HTERT RPE-1 (cell line): ENCODE measurements around the gene MALT1.
"Not testable (repeated sequence)": the region's sequence is repeated elsewhere in the genome, so short reads cannot be mapped to it uniquely, and the experiment has no call there.

Experiments used
- in situ Hi-C: fragments of 300-500 bp; cut with MboI; formaldehyde crosslinking; loops from 4 replicates; pipeline ENCODE4 v1.14.3; 2020; ENCODE audit warnings: low sequenced_read_pairs

The MALT1 gene

DNA sequence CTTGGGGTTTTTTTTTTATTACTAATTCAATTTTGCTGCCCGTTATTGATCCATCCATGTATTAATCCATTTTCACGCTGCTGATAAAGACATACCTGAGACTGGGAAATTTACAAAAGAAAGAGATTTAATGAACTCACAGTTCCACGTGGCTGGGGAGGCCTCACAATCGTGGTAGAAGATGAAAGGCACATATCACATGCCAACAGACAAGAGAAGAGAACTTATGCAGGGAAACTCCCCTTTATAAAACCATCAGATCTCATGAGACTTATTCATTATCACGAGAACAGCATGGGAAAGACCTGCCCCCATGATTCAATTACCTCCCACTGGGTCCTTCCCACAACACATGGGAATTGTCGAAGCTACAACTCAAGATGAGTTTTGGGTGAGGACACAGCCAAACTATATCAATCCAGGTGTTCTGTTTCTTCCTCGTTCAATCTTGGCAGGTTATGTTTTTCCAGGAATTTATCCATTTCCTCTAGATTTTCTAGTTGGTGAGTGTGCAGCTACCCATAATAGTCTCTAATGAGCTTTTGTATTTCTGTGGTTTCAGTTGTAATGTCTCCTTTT lies 18.0 kb upstream of the MALT1 start:
- in situ Hi-C loops, result not testable (repeated sequence)

GRCh38 chr18:58653814-58654509 lies 17.3 kb upstream of the MALT1 start:
- in situ Hi-C loops, result no loop called here

GRCh38 chr18:58654896-58655614 lies 16.2 kb upstream of the MALT1 start:
- in situ Hi-C loops, result no loop called here

DNA sequence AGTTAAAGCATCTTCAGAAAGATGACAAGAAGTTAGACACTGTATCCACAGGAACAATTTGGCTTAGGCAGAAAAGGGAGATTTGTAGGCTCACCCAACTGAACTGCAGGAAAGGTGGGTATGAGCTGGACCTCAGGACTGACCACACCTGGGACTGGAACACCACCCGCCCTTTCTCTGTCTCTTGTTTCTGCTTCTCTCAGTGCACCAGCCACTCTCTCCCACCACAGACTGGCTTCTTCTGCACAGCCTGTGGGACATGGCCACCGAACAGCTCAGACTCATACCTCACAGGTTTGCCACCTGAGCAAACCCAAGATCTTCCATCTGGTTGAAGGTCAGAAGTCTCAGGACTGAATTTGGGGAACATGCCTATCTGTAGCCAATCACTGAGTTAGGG lies 14.2 kb upstream of the MALT1 start:
- in situ Hi-C loops, result no loop called here

GRCh38 chr18:58657494-58657893 lies 13.8 kb upstream of the MALT1 start:
- in situ Hi-C loops, result no loop called here

DNA sequence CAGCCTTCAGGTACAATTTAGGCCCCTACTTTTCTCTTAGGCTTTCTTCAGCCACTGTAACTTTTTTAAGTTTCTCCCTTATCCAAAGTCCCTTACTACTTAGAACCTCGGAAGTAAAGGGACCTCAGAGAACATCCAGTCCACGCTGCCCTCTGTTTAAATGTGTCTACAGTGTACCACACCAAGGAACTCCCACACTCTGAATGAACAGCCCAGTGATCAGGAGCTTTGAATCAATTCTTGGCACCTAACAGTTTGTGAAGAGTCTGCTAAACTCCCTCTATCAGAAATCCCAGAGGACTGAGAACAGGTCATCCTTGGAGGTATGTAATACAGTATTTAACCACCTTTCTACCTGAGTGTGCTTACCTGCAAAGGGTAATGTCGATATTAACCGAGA lies 11.6 kb upstream of the MALT1 start:
- in situ Hi-C loops, result no loop called here

DNA sequence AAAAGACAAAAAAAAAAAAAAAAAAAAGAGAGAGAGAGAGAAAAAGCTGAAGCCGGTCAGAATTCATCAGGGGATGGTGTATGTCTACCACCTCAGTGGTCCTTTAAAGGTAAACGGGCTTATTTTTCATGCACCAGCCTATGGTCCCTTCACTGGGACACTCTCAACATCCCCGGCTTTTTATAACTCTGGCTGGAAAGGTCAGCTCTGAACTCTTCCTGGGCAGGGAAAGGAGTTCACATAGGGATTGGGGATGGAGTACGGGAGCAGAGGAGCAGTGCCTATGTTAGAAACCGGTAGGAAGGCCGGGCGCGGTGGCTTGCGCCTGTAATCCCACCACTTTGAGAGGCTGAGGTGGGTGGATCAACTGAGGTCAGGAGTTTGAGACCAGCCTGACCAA lies 10.3 kb upstream of the MALT1 start:
- in situ Hi-C loops, result no loop called here

DNA sequence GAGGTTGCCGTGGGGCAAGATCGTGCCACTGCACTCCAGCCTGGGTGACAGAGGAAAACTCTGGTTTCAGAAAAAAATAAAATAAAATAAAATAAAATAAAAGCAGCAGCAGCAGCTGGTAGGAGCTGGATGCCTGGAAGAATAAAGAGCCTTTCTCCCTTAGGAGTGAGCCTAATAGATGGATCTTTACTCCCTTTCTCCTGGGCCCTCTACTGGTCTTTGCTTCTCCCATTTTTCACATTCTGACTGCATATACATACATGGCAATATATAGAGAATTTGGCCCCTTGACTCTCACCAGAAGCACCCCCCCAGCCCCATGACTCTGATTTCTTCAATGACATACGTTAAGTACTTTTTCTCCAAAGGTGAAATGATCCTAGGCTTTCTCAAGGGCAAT lies 9.8 kb upstream of the MALT1 start:
- in situ Hi-C loops, result no loop called here

DNA sequence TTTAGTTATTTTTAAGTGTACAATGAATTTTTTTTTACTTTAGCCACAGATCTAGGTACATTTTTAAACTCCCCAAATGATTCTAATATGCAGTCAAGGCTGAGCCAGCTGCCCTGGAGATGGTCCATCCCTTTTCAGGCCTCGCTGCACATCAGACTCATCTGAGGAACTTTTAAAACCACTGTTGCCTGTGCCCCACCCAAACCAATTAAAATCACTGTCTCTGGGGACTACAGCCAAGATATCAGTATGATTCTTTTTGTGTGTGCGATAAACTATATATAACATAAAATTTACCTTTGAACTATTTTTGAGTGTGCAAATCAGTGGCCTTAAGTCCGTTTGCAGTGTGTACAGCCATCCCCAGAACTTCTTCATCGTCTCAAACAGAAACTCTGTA lies 9.1 kb upstream of the MALT1 start:
- in situ Hi-C loops, result no loop called here

DNA sequence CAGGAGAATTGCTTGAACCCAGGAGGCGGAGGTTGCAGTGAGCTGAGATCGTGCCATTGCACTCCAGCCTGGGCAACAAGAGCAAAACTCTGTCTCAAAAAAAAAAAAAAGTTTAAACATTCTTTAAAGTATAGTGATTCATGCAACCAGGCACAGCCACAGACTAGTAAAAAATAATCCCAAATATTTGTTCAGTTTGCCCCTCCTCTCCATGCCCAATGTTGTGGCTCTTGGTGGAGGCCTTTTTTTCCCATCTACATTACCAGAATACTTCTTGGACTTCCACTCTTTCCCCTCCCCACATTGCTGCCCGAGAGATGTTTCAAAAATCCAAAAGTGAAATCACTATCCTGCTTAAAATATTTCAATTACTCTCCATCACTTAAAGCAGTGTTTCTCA lies 5.1 kb upstream of the MALT1 start:
- in situ Hi-C loops, result no loop called here

DNA sequence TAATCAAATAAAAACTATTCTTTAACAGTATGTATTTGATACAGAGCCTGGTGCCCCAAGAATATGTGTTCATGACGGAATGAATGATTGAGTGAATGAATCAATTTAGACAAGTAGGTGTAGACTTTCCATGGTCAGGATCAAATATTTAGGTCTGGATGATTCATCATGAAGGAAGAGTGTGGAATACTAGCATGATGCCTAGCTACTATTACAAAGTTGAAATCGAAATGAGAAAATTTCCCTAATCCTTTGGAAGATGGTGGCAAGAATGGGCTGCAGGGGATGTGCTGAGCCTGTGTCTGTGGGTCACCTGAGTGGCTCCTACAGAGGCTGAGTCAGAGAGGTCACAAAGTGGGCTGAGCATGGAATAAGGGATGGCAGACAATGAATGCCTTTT lies 3.1 kb upstream of the MALT1 start:
- in situ Hi-C loops, result no loop called here

DNA sequence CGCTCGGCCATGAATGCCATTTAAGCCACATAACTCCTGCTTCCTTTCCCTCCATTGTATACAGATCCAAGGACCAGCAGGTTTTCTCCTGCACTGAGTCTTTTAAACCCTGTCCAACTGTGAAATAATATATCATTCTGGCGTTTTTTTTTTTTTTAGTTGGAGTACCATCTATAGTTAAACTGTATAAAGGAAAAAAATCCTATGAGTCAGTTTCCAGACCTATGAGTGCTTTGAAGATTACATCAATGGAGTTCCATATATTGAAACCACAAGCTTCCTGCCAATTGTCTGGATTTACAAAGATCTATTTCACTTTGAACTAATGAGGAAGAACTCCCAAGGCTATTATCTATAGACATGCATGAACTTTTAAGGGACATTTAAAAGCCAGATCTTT lies 2.4 kb upstream of the MALT1 start:
- in situ Hi-C loops, result no loop called here

DNA sequence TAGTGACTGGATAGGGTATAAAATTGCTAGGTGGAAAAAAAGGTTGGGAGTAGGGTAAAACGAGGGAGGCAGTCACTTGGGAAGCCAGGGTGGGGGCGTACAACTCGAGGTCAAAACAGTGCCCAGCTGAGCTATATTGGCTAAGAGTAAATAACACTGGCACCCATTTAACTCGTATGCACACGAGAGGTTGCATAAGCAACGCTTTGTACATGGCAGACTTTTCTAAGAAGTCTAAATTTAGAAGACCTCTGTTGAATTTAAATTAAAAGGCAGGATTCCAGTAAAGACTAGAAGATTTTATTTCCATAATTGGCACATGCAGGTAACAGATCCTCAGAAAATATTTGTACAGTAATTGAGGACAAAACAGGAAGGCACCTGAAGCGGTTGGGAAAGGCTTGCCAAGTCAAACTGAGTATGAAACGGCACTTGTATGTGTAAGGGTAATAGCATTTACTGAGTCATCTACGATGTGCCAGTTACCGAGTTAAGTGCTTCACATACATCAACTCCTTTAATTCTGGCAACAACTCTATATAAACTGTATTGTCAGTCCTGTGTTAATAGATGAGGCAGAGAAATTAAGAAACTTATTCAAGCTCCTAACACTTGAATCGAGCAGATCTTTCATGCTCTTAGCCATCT lies 1.4 kb upstream of the MALT1 start:
- in situ Hi-C loops, result no loop called here

DNA sequence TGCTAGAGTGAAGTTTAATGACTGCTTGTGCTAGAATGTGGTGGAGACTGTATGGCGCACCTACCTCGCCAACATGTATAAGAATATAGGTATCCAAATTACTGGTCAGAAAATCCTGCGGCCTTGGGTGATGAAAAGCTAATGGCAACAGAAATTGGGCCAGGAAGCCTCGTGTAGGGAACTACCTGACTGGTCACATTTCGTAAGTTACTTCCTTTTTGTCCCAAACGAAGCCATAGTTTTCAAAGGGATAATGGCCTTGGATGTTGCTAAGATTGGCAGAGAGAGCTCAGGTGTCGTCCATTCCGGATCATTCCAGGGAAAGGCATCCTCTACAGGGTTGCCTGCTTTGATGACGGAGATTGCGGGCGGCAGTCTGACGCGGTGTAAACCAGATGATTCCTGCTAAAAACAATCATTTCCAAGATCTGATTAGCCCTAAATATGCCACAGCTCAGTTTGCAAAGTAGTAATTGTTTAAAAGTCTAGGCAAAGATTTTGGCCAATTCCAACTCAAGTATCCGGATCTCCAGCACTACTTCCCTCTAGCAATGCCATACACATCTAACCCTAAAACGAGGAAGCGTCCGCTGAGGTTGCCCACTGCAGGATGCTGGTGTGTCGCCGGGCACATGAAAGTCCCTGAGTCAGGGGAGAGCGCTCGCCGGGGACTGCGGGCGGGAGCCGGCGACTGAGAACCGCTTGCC lies 708 bp upstream of the MALT1 start:
- in situ Hi-C loops, result no loop called here

DNA sequence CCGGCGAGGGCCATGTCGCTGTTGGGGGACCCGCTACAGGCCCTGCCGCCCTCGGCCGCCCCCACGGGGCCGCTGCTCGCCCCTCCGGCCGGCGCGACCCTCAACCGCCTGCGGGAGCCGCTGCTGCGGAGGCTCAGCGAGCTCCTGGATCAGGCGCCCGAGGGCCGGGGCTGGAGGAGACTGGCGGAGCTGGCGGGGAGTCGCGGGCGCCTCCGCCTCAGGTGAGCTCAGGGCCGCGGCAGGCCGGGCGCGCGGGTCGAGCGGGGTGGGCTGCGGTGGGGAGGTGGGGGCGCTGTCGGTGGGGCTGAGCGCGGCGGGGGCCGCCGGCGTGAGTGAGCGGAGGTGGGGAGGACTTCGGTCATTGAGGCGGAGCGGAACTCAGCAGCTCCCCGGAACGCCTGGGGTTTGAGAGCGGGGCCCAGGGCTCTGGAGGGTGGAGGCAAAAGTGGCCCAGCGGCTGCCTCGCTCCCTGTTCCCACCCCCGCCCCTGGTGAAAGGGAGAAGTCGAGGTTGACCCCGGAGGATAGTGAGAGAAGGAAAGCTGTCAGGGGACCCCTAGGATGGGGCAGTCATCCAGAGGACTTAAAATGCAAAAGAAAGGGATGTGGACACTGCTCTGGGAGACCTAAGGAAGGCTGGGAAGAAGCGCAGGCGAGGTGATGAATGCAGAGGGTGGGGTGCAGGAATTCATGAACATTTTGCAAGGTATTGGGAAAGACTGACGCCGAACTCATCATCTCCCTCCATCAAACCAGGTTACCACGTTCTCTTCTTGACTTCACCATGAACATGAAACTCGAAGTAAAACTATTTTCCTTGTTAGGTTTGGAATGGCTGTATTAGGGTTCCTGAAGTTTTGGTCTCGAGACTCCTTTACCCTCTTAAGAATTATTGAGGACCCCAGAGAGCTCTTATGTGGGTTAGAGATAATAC lies 633 bp downstream of the MALT1 start:
- in situ Hi-C loops, result no loop called here

- in situ Hi-C loops, result no loop called here
Measured at GRCh38 chr18:58674159-58674558, 2.9 kb downstream of the MALT1 start.

GRCh38 chr18:58674863-58675472 lies 3.7 kb downstream of the MALT1 start:
- in situ Hi-C loops, result no loop called here

- in situ Hi-C loops, result no loop called here
Measured at GRCh38 chr18:58676270-58676669, 5.0 kb downstream of the MALT1 start.

DNA sequence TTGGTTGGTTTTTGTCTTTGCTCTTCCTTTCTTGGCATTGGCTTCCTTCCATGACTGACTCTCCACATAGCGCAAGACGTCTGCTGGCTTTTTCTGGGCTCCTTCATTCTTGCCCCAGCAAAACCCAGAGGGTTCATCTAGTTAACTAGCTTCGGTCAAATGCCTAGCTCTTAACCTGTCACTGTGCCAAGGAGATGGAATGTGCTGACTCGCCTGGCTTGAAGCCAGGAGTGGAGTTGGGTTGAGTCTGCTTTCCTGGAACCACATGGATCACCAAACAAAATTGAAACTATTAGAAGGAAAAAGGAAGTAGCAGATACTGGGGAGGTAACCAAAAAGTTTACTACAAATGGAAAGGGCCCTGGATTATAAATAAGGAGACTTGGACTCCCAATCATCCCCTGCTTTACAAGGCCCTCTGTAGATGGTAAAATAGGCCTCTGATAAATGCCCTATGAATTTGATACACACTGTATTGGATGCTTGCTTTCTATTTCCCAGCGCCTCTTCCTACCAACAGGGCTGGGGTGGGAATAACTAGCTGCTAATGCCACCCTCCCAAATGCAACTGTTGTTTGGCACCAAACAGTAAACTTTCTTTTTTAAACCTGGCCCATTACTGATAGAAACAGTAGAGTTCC lies 11.3 kb downstream of the MALT1 start:
- in situ Hi-C loops, result no loop called here
